Gastroesophageal sphincter (tissue), 4 donors: ENCODE data around the gene TREH. TPM values are rescaled to one million over a fixed set of nuclear protein-coding genes. Genes with fewer than 3 reads are reported as not detected.
A peak's percentile ranks its signal among the peaks of the same experiment; 100 is the strongest.

ENCODE experiments used
- ATAC-seq: fragments of 150-250 bp; one replicate; pipeline ENCODE4 v1.9.1; 2016; ENCODE audit warnings: mild to moderate bottlenecking, moderate library complexity
- H3K27ac ChIP-seq, 4 donors: fragments of 200-600 bp; sonication (generic) in 3 of 4; 1 replicate in 3 of 4; 2 replicates in 1 of 4; pipeline ENCODE4 v1.5.1; 2016 to 2019
- H3K27me3 ChIP-seq: fragments of 200-600 bp; sonication (generic); one replicate; pipeline ENCODE4 v1.5.1; 2019
- H3K36me3 ChIP-seq, 2 donors: fragments of 200-600 bp; sonication (generic); one replicate each; pipeline ENCODE4 v1.5.1; 2019; ENCODE audit warnings: control low read depth in 1 of 2
- H3K4me1 ChIP-seq, 3 donors: fragments of 200-600 bp; sonication (generic); 1 replicate in 2 of 3; 2 replicates in 1 of 3; pipeline ENCODE4 v1.5.1; 2016 to 2019; ENCODE audit warnings: control low read depth in 2 of 3
- H3K4me3 ChIP-seq, 2 donors: fragments of 200-600 bp; sonication (generic); one replicate each; pipeline ENCODE4 v1.5.1; 2019; ENCODE audit warnings: mild to moderate bottlenecking in 1 of 2, moderate library complexity in 1 of 2
- H3K9me3 ChIP-seq, 3 donors: fragments of 200-600 bp; sonication (generic); one replicate each; pipeline ENCODE4 v1.5.1; 2017 to 2019; ENCODE audit warnings: control low read depth in 2 of 3
- EP300 ChIP-seq: sonication (generic); formaldehyde crosslinking; IDR thresholded peaks from one replicate; pipeline ENCODE4 v1.6.1; 2017; ENCODE audit warnings: antibody characterized with exemption, mild to moderate bottlenecking
- POLR2A ChIP-seq, 2 donors: fragments of 450-650 bp; IDR thresholded peaks; one replicate each; pipeline ENCODE4 v1.6.1; 2017; ENCODE audit warnings: antibody characterized with exemption in 2 of 2, mild to moderate bottlenecking in 2 of 2, moderate library complexity in 1 of 2
- POLR2AphosphoS5 ChIP-seq: sonication (generic); formaldehyde crosslinking; IDR thresholded peaks from one replicate; pipeline ENCODE4 v1.6.1; 2017; ENCODE audit warnings: antibody characterized with exemption
- WGBS, 2 donors: methylation state at CpG; one replicate each; pipeline ENCODE4 v1.1.5; 2018; ENCODE audit warnings: low coverage in 1 of 2; 5-methylcytosine and 5-hydroxymethylcytosine counted together
- total RNA-seq, 4 donors: library from RNA; depleted of rRNA; stranded (reverse); fragments of >200 nt; gene quantifications; one replicate each; pipeline ENCODE4 v1.1.0, GENCODE V29; 2016
- TF ChIP-seq, protein P1 (sequence below), 4 experiments: fragments of 200-600 bp in 2 of 4; fragments of 450-650 bp in 2 of 4; sonication (generic) in 1 of 4; IDR thresholded peaks; one replicate each; pipeline ENCODE4 v1.5.1; 2017 to 2019; ENCODE audit warnings: antibody characterized with exemption in 4 of 4, mild to moderate bottlenecking in 2 of 4, moderate library complexity in 2 of 4

The TREH gene
- total RNA-seq, 4 donors from 2014 or later: not detected

DNA sequence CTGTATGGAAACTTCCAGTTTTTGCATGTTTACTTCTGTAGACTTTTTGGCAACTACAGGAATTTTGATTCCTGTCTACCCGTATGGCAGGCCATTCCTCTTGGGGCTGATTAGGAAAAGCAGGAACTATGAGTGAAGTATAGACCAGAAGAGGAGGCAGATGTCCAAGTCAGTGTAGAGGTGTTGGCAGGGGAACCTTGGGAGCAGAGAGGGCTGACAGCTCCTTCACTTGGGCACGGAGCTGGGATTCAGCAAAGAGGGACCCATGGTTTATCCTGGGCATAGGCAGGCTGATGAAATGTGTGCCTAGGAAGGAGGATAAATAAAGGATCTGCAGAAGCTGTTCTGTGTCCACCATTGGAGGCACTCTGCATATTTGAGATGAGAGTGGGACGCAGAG lies 33.1 kb downstream of the TREH start:
- ATAC-seq: no peak
- no peak overlapping the region for H3K4me3 ChIP-seq
- TF ChIP-seq, protein P1, sequence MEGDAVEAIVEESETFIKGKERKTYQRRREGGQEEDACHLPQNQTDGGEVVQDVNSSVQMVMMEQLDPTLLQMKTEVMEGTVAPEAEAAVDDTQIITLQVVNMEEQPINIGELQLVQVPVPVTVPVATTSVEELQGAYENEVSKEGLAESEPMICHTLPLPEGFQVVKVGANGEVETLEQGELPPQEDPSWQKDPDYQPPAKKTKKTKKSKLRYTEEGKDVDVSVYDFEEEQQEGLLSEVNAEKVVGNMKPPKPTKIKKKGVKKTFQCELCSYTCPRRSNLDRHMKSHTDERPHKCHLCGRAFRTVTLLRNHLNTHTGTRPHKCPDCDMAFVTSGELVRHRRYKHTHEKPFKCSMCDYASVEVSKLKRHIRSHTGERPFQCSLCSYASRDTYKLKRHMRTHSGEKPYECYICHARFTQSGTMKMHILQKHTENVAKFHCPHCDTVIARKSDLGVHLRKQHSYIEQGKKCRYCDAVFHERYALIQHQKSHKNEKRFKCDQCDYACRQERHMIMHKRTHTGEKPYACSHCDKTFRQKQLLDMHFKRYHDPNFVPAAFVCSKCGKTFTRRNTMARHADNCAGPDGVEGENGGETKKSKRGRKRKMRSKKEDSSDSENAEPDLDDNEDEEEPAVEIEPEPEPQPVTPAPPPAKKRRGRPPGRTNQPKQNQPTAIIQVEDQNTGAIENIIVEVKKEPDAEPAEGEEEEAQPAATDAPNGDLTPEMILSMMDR (IDR thresholded peaks at IDR 0.05): no peak
- TF ChIP-seq POLR2A (IDR thresholded peaks at IDR 0.05) (no peak), POLR2AphosphoS5 (no peak), EP300 (no peak)
- no peaks in the 10 kb centered on the region for H3K27me3 ChIP-seq
- no peak overlapping the region for H3K27ac ChIP-seq
- no peaks in the 10 kb centered on the region for H3K9me3 ChIP-seq
- WGBS, 2 donors: 50 to 51% methylated on average over 2 to 3 of the region's 3 CpGs
- H3K4me1 ChIP-seq: peaks cover 0 to 5% (median 0%) of the 10 kb centered on the region in 3 donors
- peaks cover 0 to 98% of the 10 kb centered on the region in 2 donors for H3K36me3 ChIP-seq

DNA sequence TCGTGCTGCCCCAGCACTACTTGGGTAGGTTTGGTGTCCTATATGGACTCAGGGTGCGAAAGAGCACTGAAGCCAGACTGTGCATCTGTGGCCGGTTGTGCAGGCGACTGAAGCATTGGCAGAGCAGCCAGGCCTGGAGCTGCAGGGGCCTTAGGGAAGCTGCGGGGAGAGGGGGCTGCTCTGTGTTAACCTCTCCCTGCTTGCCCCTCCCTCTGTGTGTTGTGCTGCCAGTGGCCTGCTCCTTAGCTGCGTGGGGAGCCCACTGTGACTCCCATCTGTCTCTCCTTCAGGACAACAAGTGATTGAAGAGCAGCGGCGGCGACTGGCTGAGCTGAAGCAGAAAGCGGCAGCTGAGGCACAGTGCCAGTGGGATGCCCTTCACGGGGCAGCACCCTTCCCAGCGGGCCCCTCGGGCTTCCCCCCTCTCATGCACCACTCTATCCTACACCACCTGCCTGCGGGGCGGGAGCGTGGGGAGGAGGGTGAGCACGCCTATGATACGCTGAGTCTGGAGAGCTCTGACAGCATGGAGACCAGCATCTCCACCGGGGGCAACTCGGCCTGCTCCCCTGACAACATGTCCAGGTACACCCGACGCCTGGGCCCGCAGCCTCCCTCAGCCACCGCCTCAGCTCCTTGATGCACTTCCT lies 34.3 kb downstream of the TREH start:
- TF ChIP-seq, protein P1 (IDR thresholded peaks at IDR 0.05): no peak
- no peak for TF ChIP-seq POLR2A (IDR thresholded peaks at IDR 0.05)
- no peak for TF ChIP-seq EP300
- no peak for TF ChIP-seq POLR2AphosphoS5
- Histone ChIP-seq H3K4me1 (peaks cover 0 to 17% (median 0%) of the 10 kb centered on the region in 3 donors), H3K9me3 (no peaks in the 10 kb centered on the region), H3K27me3 (no peaks in the 10 kb centered on the region), H3K27ac (no peak overlapping the region), H3K36me3 (peaks cover 0 to 98% of the 10 kb centered on the region in 2 donors), H3K4me3 (no peak overlapping the region)
- no peak for ATAC-seq
- WGBS, 2 donors: 90% methylated on average over 6 of the region's 24 CpGs; no CpG with 5 or more reads in 1 of the 2 donors

DNA sequence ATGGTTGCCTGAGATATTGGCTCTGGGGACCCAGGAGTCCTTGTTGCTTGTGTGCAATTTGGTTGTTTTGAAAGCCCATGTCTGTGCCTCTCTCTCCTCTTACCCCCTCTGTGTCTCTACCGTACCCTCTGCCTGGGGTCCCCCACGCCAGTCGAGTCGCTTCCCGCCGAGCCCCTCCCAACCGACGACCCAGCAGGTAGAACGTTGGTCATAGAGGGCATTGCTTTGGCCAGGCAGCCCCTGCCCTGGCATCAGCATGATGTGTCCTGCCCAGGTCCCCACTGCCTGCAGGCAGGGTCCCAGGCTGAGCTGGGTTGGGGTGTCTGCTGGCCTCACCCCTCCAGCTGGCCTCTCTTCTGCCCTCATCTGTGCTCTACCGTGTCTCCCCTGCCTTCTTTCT lies 35.0 kb downstream of the TREH start:
- Histone ChIP-seq H3K36me3 (peaks cover 0 to 98% of the 10 kb centered on the region in 2 donors), H3K27me3 (no peaks in the 10 kb centered on the region), H3K4me3 (no peak overlapping the region), H3K27ac (no peak overlapping the region), H3K4me1 (peaks cover 0 to 22% (median 0%) of the 10 kb centered on the region in 3 donors), H3K9me3 (no peaks in the 10 kb centered on the region)
- ATAC-seq: no peak
- no peak for TF ChIP-seq POLR2A (IDR thresholded peaks at IDR 0.05)
- TF ChIP-seq POLR2AphosphoS5: no peak
- TF ChIP-seq, protein P1 (IDR thresholded peaks at IDR 0.05): no peak
- TF ChIP-seq EP300: no peak
- 70 to 100% methylated on average over 1 to 2 of the region's 10 CpGs for WGBS, 2 donors

DNA sequence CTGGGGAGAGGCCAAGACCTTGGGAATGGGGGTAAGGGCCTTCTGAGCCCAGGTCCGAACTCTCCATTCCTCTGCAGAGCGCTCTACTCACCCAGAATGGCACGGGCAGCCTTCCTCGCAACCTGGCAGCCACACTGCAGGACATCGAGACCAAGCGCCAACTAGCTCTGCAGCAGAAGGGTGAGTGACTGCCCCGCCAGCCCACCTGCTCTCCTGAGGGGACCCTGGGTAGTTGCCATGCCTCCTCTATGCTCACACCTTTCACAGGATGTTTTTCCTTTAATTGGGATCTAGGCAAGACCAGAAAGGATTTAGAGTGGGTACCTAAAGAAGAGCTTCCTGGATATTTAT lies 35.5 kb downstream of the TREH start:
- H3K9me3 ChIP-seq: no peaks in the 10 kb centered on the region
- H3K27me3 ChIP-seq: no peaks in the 10 kb centered on the region
- no peak for TF ChIP-seq POLR2A (IDR thresholded peaks at IDR 0.05)
- TF ChIP-seq EP300: no peak
- TF ChIP-seq POLR2AphosphoS5: no peak
- TF ChIP-seq, protein P1 (IDR thresholded peaks at IDR 0.05): no peak
- peak overlapping the region in 1 of 4 donors; percentile 11 for H3K27ac ChIP-seq
- no peak overlapping the region for H3K4me3 ChIP-seq
- no peak for ATAC-seq
- peaks cover 0 to 22% (median 0%) of the 10 kb centered on the region in 3 donors for H3K4me1 ChIP-seq
- H3K36me3 ChIP-seq: peaks cover 0 to 98% of the 10 kb centered on the region in 2 donors
- no CpG with 5 or more reads among the region's 7 CpGs for WGBS, 2 donors
